Panc1 (cell line): Measurements from ENCODE around the gene KCNMB2. TPM values are rescaled to one million over a fixed set of nuclear protein-coding genes. Genes with fewer than 3 reads are reported as not detected.

Experiments
- ATAC-seq: fragments of 200-7000 bp; cut with Tn5 transposase; 2 replicates; pipeline ENCODE4 v1.9.1; 2020; ENCODE audit warnings: mild to moderate bottlenecking, moderate library complexity
- BruUV-seq: library from RNA; stranded (reverse); fragments of 400-500 nt; replicated peaks from 2 replicates; lab custom pipeline; 2021; lab: Mats Ljungman, UMichigan
- CTCF ChIA-PET: fragments of 300-600 bp; sonication (Branson Sonifier 250); formaldehyde crosslinking; loops from one replicate; lab custom pipeline; 2022; ENCODE audit warnings: antibody characterized with exemption; lab: Charles Lee
- POLR2A ChIA-PET: fragments of 300-600 bp; sonication (Branson Sonifier 250); formaldehyde crosslinking; loops from one replicate; lab custom pipeline; 2022; ENCODE audit warnings: antibody characterized with exemption; lab: Charles Lee
- DNase-seq: peaks from one replicate; pipeline ENCODE4 v3.0.0-alpha.2; 2010; ENCODE audit warnings: low read depth, low spot score
- H3K27ac ChIP-seq: 2 replicates; pipeline ENCODE4 v1.5.1; 2011; ENCODE audit warnings: mild to moderate bottlenecking, low read length, inconsistent platforms
- H3K27me3 ChIP-seq: fragments of 200-500 bp; sonication (Bioruptor generic); 2 replicates; pipeline ENCODE4 v1.6.0; 2014; ENCODE audit warnings: low read length, inconsistent platforms; ENCODE audit not compliant: control insufficient read depth, insufficient read depth
- H3K36me3 ChIP-seq: fragments of 200-500 bp; sonication (Bioruptor generic); 2 replicates; pipeline ENCODE4 v1.5.1; 2014; ENCODE audit warnings: inconsistent platforms, mild to moderate bottlenecking, low read length, moderate library complexity; ENCODE audit not compliant: control insufficient read depth, insufficient read depth
- H3K4me1 ChIP-seq: 2 replicates; pipeline ENCODE4 v1.5.1; 2011; ENCODE audit warnings: inconsistent platforms, mild to moderate bottlenecking, low read length, moderate library complexity; ENCODE audit not compliant: control insufficient read depth, insufficient read depth
- H3K4me3 ChIP-seq, 2 experiments: 2 replicates each; pipeline ENCODE4 v1.5.1; 2011 to 2012; ENCODE audit warnings: low read depth in 2 of 2, low read length in 2 of 2, mild to moderate bottlenecking in 2 of 2, inconsistent platforms in 1 of 2, moderate library complexity in 1 of 2
- H3K9me3 ChIP-seq: fragments of 200-500 bp; sonication (Bioruptor generic); 2 replicates; pipeline ENCODE4 v1.5.1; 2014; ENCODE audit warnings: low read depth, mild to moderate bottlenecking, inconsistent platforms, low read length, moderate library complexity; ENCODE audit not compliant: control insufficient read depth, insufficient read depth
- POLR2AphosphoS5 ChIP-seq: IDR thresholded peaks from 2 replicates; pipeline ENCODE4 v1.6.1; 2012; ENCODE audit warnings: mild to moderate bottlenecking, low read depth, low read length, moderate library complexity
- REST ChIP-seq, 2 experiments: IDR thresholded peaks; 2 replicates each; pipeline ENCODE4 v1.6.1; 2011 to 2012; ENCODE audit warnings: low read depth in 2 of 2, control low read depth in 1 of 2, low read length in 1 of 2, mild to moderate bottlenecking in 1 of 2, moderate library complexity in 1 of 2; ENCODE audit not compliant: insufficient read depth in 1 of 2
- SIN3A ChIP-seq: IDR thresholded peaks from 2 replicates; pipeline ENCODE4 v1.6.1; 2012; ENCODE audit warnings: low read depth, mild to moderate bottlenecking, low read length, moderate library complexity, borderline replicate concordance; ENCODE audit not compliant: insufficient read depth
- TCF7L2 ChIP-seq: IDR thresholded peaks from 2 replicates; pipeline ENCODE4 v1.6.1; 2011; ENCODE audit warnings: mild to moderate bottlenecking, low read depth, low read length, inconsistent platforms
- in situ Hi-C: cut with HindIII; loops from 2 replicates; pipeline ENCODE4 v1.10.0; 2016; ENCODE audit warnings: low sequenced_read_pairs, low pct_unique_long_range_greater_than_20kb
- intact Hi-C: fragments of 100-400 bp; cut with micrococcal nuclease; formaldehyde crosslinking; loops from one replicate; pipeline ENCODE4 v1.10.0; 2022; ENCODE audit not compliant: unreplicated experiment
- total RNA-seq: library from RNA; stranded (reverse); gene quantifications from one replicate; pipeline ENCODE4 v1.2.1, GENCODE V29; 2021; ENCODE audit not compliant: unreplicated experiment
- TF ChIP-seq, protein P1 (sequence below): fragments of 450-650 bp; IDR thresholded peaks from 2 replicates; pipeline ENCODE4 v1.5.1; 2017; ENCODE audit warnings: mild to moderate bottlenecking

The KCNMB2 gene
- total RNA-seq, 1 experiment from 2014 or later, result not detected

DNA sequence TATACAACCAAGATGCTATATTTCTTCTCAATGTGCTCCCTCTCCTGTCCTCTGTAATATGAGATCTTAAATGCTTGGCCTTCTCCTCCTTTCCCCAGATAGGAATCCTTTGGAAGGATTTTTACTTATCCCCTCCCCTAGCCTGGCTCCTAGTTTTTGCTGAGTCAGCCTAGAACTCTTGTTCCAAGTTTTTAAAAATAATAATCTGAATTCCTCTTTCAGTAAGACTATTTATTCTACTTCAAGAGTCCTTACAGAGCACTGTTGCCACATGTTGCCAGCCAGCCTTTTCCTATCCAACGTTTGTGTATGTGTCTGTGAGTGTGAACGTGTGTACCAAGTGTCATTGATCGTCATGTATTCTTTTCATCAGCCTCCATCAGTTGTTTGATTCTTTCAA, 11.0 kb upstream of the KCNMB2 start:
- ChIA-PET POLR2A (no interaction called here), CTCF (interaction anchor here (0.6 kb wide), 1 partner anchor 800 kb away, joined by 4 read pairs; no protein-coding TSS in a partner anchor)
- in situ Hi-C loops, result no loop called here
- DNase-seq (no peak), ATAC-seq (no peak)
- intact Hi-C loops, result no loop called here
- H3K36me3 ChIP-seq, result no peaks in the 10 kb centered on the region
- H3K4me1 ChIP-seq, result no peaks in the 10 kb centered on the region
- no TSS peak for BruUV-seq
- no peak overlapping the region for H3K4me3 ChIP-seq
- H3K27me3 ChIP-seq, result no peaks in the 10 kb centered on the region
- TF ChIP-seq TCF7L2, result no peak
- TF ChIP-seq POLR2AphosphoS5, result no peak
- TF ChIP-seq, protein P1, sequence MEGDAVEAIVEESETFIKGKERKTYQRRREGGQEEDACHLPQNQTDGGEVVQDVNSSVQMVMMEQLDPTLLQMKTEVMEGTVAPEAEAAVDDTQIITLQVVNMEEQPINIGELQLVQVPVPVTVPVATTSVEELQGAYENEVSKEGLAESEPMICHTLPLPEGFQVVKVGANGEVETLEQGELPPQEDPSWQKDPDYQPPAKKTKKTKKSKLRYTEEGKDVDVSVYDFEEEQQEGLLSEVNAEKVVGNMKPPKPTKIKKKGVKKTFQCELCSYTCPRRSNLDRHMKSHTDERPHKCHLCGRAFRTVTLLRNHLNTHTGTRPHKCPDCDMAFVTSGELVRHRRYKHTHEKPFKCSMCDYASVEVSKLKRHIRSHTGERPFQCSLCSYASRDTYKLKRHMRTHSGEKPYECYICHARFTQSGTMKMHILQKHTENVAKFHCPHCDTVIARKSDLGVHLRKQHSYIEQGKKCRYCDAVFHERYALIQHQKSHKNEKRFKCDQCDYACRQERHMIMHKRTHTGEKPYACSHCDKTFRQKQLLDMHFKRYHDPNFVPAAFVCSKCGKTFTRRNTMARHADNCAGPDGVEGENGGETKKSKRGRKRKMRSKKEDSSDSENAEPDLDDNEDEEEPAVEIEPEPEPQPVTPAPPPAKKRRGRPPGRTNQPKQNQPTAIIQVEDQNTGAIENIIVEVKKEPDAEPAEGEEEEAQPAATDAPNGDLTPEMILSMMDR, result no peak
- TF ChIP-seq SIN3A, result no peak
- no peak for TF ChIP-seq REST (IDR thresholded peaks at IDR 0.05; ENCODE audit: insufficient read depth in 1 of 2, low read depth in 2 of 2, low read length in 1 of 2)
- no peak overlapping the region for H3K27ac ChIP-seq
- no peaks in the 10 kb centered on the region for H3K9me3 ChIP-seq

- ChIA-PET CTCF (no interaction called here), POLR2A (no interaction called here)
- H3K9me3 ChIP-seq, result no peaks in the 10 kb centered on the region
- no peak overlapping the region for H3K27ac ChIP-seq
- H3K4me3 ChIP-seq, result no peak overlapping the region
- in situ Hi-C loops, result no loop called here
- no peak for TF ChIP-seq POLR2AphosphoS5
- TF ChIP-seq, protein P1, result no peak
- TF ChIP-seq SIN3A, result no peak
- TF ChIP-seq TCF7L2, result no peak
- no peak for TF ChIP-seq REST (IDR thresholded peaks at IDR 0.05; ENCODE audit: insufficient read depth in 1 of 2, low read depth in 2 of 2, low read length in 1 of 2)
- no TSS peak for BruUV-seq
- no peaks in the 10 kb centered on the region for H3K36me3 ChIP-seq
- H3K4me1 ChIP-seq, result no peaks in the 10 kb centered on the region
- intact Hi-C loops, result no loop called here
- ATAC-seq, result no peak
- no peak for DNase-seq
- no peaks in the 10 kb centered on the region for H3K27me3 ChIP-seq
These were observed 9.9 kb upstream of the KCNMB2 start for GRCh38 chr3:178526291-178526690.
